GM12892 (cell line): ENCODE results near the gene LMNB1.
"Not testable (repeated sequence)": the region's sequence is repeated elsewhere in the genome, so short reads cannot be mapped to it uniquely, and the experiment has no call there.

Experiments used
- DNase-seq: peaks from one replicate; pipeline ENCODE4 v3.0.0; 2011; ENCODE audit not compliant: insufficient read length
- FAIRE-seq: peaks from 2 replicates; lab custom pipeline; 2011; peaks lifted over from hg19 to GRCh38; lab: Jason Lieb, UNC
- POLR2A ChIP-seq: IDR thresholded peaks from 2 replicates; pipeline ENCODE4 v1.6.1; 2011; ENCODE audit warnings: low read depth, low read length, control low read depth
- POLR2AphosphoS5 ChIP-seq: IDR thresholded peaks from 2 replicates; pipeline ENCODE4 v1.6.1; 2011; ENCODE audit warnings: low read depth, low read length, control low read depth
- TAF1 ChIP-seq: IDR thresholded peaks from 2 replicates; pipeline ENCODE4 v1.6.1; 2011; ENCODE audit warnings: low read depth, mild to moderate bottlenecking, control low read depth, low read length, borderline replicate concordance

LMNB1 gene

DNA sequence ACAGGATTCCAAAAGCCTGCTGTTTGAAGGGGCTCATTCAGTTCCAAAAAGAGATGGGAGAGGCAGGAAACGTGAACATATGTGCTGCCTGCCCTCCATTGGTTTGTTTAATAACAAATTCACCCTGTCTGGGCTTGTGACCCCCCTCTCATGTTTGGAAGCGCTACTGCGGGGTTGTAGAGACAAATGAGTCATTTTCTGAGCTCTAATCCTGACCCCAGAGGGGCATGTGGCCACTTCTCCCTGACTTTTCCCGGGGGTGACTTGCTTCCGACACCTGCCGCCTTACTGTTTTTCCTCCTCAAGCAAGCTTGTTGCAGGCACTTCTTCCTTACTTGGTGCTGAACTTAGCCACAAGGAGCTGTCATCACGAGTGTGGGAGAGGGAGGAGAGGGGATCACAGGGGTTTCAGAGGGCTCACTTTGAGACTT, 75.9 kb downstream of the LMNB1 start:
- no peak for FAIRE-seq
- no peak for TF ChIP-seq POLR2A
- no peak for TF ChIP-seq POLR2AphosphoS5
- TF ChIP-seq TAF1 = no peak
- no peak for DNase-seq

DNA sequence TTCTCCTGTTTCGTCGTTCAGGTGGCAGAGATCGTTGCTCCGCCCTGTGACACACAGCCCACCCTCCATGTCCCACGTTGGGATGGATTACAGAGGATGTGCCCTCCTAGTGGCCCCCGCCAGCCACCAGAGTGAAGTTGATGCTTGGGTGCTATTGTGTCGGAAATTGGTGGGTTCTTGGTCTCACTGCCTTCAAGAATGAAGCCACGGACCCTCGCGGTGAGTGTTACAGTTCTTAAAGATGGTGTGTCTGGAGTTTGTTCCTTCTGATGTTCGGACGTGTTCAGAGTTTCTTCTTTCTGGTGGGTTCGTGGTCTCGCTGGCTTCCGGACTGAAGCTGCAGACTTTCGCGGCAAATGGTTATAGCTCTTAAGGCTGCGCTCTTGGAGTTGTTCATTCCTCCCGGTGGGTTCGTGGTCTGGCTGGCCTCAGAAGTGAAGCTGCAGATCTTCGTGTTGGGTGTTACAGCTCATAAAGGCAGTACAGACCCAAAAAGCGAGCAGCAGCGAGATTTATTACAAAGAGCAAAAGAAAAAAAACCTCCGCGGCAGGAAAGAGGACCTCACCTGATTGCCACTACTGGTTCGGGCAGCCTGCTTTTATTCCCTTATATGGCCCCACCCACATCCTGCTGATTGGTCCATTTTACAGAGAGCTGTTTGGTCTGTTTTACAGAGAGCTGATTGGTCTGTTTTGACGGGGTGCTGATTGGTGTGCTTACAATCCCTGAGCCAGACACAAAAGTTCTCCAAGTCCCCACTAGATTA, 76.8 kb downstream of the LMNB1 start:
- not testable (repeated sequence) for FAIRE-seq, DNase-seq

DNA sequence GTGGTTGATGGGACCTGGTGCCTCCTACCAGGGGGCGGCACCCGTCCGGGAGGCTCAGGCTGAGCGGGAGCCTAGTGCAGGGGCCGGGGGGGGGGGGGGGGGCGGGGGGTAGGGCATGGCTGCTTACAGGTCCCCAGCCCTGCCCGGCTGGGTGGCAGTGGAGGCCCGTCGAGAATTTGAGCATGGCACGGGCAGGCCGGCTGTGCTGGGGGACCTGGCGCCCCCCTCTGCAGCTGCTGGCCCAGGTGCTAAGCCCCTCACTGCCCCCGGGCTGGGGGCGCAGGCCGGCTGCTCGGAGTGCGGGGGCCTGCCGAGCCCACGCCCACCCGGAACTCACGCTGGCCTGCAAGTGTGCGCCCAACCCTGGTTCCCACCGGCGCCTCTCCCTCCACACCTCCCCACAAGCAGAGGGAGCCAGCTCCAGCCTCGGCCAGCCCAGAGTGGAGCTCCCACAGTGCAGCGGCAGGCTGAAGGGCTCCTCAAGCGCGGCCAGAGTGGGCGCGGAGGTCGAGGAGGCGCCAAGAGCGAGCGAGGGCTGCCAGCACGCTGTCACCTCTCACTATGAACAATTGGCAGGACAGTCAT, 77.7 kb downstream of the LMNB1 start:
- DNase-seq (no peak), FAIRE-seq (no peak)
- TF ChIP-seq POLR2A (no peak), POLR2AphosphoS5 (no peak), TAF1 (no peak)

DNA sequence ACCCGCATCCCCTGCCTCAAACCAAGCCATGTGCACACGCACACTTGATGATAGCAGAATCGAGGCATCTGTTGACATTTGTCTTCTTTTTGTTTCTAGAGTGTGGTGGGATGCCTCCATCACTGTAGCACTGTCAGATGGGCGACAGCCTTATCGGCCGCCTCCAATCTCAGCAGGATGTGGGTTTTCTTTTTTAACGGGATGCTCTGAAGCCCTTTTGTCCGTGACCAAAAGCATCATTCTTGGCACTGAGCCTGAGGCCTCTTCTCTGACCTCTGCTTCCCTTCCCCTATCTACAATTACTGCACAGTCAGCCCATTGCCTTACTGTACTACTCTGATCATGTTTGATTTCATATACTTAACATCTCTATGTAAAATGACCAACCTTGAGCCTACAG, 78.3 kb downstream of the LMNB1 start:
- no peak for TF ChIP-seq POLR2AphosphoS5
- TF ChIP-seq TAF1 = no peak
- TF ChIP-seq POLR2A = no peak
- DNase-seq (no peak), FAIRE-seq (no peak)

DNA sequence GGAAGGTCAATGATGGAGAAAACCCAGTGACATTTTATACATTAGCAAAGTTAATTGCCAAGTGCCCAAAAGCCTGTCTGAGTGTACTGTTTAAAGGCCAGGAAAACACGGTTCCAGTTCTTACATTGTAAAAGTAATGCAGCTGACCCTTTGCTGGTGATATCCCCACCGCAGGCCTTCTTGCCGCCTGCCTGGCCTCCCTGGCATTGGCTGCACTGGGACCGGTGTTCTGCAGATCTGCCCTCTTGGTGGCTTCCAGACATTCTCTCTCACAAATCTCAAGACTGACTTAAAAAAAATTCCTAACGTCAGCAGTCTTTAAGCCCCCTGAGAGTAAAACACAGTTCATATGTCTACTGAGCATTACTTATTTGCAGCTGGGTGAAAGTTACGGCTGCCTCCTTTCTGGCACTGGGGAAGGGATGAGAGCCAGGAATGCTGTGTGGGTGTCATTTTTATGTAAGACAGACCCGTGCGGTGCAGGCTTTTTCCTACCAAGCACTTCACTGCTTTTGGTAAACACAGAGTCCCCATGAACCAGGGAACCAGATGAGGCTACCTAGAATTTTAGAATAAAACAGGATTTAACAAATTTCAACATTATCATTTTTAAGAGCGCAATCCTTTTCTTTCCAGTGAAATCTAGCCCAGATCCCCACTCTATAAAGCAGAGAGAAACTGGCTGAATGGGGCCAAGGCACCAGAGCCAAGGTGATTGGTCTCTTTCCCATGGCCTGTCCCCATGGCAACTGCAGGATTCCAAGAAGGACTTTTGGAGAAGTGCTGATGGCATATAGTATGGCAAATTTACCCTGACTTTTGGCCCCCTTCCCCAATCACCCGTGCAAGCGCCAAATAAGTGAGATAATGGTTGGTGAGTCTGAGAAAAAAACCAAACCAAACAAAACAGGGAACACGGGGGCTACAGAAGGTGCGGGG, 80.8 kb downstream of the LMNB1 start:
- DNase-seq = no peak
- TF ChIP-seq POLR2A (no peak), POLR2AphosphoS5 (no peak), TAF1 (no peak)
- FAIRE-seq = no peak

DNA sequence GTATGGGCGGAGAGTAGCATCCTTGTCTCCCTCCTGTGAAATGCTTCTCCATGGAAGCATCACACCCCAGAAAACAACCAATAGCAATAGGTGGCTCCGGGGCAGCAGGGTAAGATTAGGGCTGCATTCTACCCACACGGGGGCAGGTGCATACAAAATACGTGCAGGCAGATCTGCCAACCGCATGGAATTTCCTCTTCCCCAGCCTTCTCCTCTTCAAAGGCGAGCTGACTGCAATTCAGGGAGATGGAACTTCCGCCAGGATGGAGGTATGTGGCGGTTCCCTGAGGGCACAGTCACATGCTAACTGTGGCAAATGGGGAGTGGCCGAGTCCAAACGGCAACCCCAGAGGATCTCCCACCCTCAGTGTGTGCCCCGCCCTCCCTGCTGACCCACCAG, 81.5 kb downstream of the LMNB1 start:
- TF ChIP-seq POLR2AphosphoS5 (no peak), TAF1 (no peak), POLR2A (no peak)
- no peak for DNase-seq
- no peak for FAIRE-seq

DNA sequence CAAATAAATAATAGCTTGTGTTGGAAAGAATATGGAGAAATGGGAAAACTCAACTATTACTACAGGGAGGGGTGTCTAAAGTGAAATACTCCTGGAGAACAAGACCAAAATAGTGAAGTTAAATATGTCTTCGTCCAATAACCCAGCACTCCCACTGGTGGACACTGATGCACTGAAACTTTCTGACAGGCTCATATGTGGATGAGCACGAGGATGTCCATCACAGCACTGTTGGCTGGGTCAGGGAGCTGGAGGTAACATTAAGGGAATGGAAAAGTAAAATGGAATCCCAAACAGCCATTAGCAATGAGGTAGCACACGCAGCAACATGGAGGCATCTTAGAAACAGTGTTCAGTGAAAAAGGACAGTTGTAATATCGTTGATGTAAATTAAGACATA, 86.5 kb downstream of the LMNB1 start:
- FAIRE-seq (no peak), DNase-seq (no peak)
- TF ChIP-seq POLR2A = no peak
- TF ChIP-seq TAF1 = no peak
- TF ChIP-seq POLR2AphosphoS5 = no peak

DNA sequence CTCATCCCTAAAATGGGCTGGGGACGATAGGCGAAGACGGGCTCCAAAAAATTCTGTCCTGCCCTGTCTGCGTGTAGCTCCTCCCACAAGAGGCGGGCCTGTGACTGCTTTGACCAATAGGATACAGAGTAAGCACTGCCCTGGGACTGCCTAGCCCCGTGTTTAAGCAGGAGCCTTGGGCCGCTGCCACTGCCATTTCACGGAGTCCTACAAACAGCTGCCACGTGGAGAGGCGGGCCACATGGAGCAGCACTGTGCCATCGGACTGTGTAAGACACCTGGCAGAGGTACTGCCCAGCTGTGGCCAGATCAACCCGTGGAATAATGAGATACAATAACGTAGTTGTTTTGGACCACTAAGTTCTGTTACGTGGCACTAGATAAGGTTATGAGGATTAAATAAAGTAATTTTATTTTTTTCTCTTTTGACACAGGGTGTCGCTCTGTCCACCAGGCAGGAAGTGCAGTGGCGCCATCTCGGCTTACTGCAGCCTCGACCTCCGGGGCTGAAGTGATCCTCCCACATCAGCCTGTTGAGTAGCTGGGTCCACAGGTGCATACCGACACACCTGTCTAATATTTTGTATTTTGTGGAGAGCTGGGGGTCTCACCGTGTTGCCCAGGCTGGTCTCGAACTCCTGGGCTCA, 87.2 kb downstream of the LMNB1 start:
- no peak for TF ChIP-seq POLR2A
- TF ChIP-seq TAF1 = no peak
- TF ChIP-seq POLR2AphosphoS5 = no peak
- DNase-seq = no peak
- no peak for FAIRE-seq

DNA sequence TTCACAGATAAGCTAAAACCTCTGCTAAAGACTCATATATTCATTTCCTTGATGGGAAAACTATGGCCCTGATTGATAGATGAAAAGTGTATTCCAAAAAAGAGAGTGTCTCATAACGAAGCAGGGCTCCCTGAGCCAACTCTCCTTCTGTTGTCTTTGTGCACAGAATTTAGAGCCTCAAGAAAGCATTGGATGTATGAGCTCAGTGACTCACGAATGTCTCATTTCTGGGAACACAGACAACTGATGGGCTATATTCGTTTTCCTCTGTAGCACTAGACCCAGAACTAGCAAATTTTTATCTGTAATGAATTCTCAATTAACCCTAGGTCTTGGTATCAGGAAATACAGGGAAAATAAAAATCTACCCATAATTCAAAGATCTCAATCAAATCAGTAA, 88.4 kb downstream of the LMNB1 start:
- FAIRE-seq (no peak), DNase-seq (no peak)
- no peak for TF ChIP-seq POLR2AphosphoS5
- TF ChIP-seq TAF1 = no peak
- no peak for TF ChIP-seq POLR2A

DNA sequence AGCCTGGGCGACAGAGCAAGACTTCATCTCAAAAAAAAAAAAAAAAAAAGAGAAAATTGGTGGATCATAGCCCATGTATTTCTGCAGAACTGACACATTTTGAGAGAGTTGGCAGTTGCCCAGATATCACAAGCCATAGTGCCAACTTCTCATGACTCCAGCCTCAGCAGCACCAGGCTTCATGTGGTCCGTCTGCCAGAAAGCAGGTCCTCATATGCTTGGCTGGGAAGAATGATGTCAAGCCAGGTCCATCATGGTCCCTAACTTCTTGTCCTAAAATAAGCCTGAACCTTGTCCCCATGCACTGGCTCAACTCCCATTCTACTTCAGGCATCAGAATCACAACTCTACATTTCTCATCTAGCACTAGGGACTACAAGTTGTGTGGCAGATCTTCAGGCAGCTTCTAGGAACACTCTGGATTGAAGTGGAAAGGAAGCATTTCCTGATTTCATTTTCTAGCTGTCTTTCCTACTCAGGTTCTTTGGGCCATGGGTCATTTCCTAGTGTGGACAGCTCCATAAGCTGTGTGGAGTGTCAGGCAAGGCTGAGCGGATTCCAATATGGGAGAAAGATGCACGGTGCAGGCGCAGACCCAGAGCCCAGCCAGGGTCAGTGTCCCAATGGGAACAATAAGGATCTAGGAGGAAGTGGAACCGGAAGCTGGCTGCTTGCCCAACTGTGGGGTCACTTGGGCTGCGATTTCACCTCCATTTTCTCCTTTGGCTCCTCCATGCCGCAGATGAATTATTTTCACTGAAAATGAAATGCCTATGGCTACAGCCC, 90.1 kb downstream of the LMNB1 start:
- no peak for FAIRE-seq
- TF ChIP-seq POLR2A = no peak
- no peak for TF ChIP-seq POLR2AphosphoS5
- TF ChIP-seq TAF1 = no peak
- no peak for DNase-seq
